Fibroblast of mammary gland (primary cell): ENCODE results near the gene C4orf50.

Source experiments
- DNase-seq: peaks from one replicate; pipeline ENCODE4 v3.0.0-alpha.2; 2010; ENCODE audit warnings: low read depth
- H3K4me3 ChIP-seq: 2 replicates; pipeline ENCODE4 v1.5.1; 2011; ENCODE audit warnings: low read depth, mild to moderate bottlenecking, low read length, moderate library complexity; ENCODE audit not compliant: control insufficient read depth
- CTCF ChIP-seq: conservative IDR thresholded peaks from 2 replicates; pipeline ENCODE4 v1.5.1; 2011; ENCODE audit warnings: low read depth, low read length, inconsistent platforms; ENCODE audit not compliant: control insufficient read depth, insufficient read depth

The C4orf50 gene

GRCh38 chr4:5972571-5972970 is 45.7 kb downstream of the C4orf50 start:
- no peak for TF ChIP-seq CTCF
- no peak for DNase-seq
- no peak overlapping the region for H3K4me3 ChIP-seq

- no peak for TF ChIP-seq CTCF
- no peak for DNase-seq
- H3K4me3 ChIP-seq = no peak overlapping the region
These were observed 47.2 kb downstream of the C4orf50 start for GRCh38 chr4:5971078-5971450.

GRCh38 chr4:5970381-5971077 is 47.7 kb downstream of the C4orf50 start:
- no peak for DNase-seq
- TF ChIP-seq CTCF = no peak
- H3K4me3 ChIP-seq = no peak overlapping the region

- TF ChIP-seq CTCF = no peak
- no peak for DNase-seq
These were observed 48.5 kb downstream of the C4orf50 start for GRCh38 chr4:5969777-5970176.

GRCh38 chr4:5969336-5969735 is 48.9 kb downstream of the C4orf50 start:
- no peak overlapping the region for H3K4me3 ChIP-seq
- no peak for DNase-seq
- no peak for TF ChIP-seq CTCF

More at GRCh38 chr4:5969777-5970176, 48.5 kb downstream of the C4orf50 start:
- H3K4me3 ChIP-seq = no peak overlapping the region

- no peak for TF ChIP-seq CTCF
- H3K4me3 ChIP-seq = no peak overlapping the region
- DNase-seq = no peak
These were observed 50.0 kb downstream of the C4orf50 start for GRCh38 chr4:5968246-5968645.

GRCh38 chr4:5967783-5968182 is 50.4 kb downstream of the C4orf50 start:
- DNase-seq = no peak
- TF ChIP-seq CTCF = no peak
- H3K4me3 ChIP-seq = no peak overlapping the region
